Body of pancreas (tissue), 4 donors: ENCODE data around the gene SLC25A21.
"Not testable (repeated sequence)": the region's sequence is repeated elsewhere in the genome, so short reads cannot be mapped to it uniquely, and the experiment has no call there.

ENCODE experiments used
- POLR2A ChIP-seq, 3 donors: fragments of 450-650 bp; IDR thresholded peaks; one replicate each; pipeline ENCODE4 v1.6.1; 2016; ENCODE audit warnings: antibody characterized with exemption in 3 of 3, mild to moderate bottlenecking in 2 of 3
- TF ChIP-seq, protein P1 (sequence below), 7 experiments: fragments of 450-650 bp in 4 of 7; fragments of 200-600 bp in 3 of 7; sonication (generic) in 3 of 7; IDR thresholded peaks; one replicate each; pipeline ENCODE4 v1.5.1; 2016 to 2019; ENCODE audit warnings: antibody characterized with exemption in 7 of 7

DNA sequence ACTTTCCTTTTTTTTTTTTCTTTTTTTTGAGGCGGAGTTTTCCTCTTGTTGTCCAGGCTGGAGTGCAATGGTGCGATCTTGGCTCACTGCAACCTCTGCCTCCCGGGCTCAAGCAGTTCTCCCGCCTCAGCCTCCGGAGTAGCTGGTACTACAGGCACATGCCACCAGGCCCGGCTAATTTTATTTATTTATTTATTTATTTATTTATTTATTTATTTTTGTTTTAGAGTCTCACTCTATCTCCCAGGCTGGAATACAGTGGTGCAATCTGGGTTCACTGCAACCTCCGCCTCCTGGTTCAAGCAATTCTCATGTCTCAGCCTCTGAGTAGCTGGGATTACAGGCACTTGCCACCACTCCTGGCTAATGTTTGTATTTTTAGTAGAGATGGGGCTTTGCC is 8.5 kb upstream of the SLC25A21 start:
- TF ChIP-seq, protein P1, sequence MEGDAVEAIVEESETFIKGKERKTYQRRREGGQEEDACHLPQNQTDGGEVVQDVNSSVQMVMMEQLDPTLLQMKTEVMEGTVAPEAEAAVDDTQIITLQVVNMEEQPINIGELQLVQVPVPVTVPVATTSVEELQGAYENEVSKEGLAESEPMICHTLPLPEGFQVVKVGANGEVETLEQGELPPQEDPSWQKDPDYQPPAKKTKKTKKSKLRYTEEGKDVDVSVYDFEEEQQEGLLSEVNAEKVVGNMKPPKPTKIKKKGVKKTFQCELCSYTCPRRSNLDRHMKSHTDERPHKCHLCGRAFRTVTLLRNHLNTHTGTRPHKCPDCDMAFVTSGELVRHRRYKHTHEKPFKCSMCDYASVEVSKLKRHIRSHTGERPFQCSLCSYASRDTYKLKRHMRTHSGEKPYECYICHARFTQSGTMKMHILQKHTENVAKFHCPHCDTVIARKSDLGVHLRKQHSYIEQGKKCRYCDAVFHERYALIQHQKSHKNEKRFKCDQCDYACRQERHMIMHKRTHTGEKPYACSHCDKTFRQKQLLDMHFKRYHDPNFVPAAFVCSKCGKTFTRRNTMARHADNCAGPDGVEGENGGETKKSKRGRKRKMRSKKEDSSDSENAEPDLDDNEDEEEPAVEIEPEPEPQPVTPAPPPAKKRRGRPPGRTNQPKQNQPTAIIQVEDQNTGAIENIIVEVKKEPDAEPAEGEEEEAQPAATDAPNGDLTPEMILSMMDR (IDR thresholded peaks at IDR 0.05) = not testable (repeated sequence)
- TF ChIP-seq POLR2A (IDR thresholded peaks at IDR 0.05) = not testable (repeated sequence)
